ENCODE data around the gene SYTL1.

Gene SYTL1

GRCh38 chr1:27341525-27342252, at the start of gene SYTL1:
TSS of gene SYTL1 (plus strand) at chr1:27342022. CDS start at chr1:27345335, 3,313 bp downstream.
- peak; percentile 19 for DNase-seq

GRCh38 chr1:27292106-27292505, 49.7 kb upstream of the SYTL1 start:
- no peak for DNase-seq

DNA sequence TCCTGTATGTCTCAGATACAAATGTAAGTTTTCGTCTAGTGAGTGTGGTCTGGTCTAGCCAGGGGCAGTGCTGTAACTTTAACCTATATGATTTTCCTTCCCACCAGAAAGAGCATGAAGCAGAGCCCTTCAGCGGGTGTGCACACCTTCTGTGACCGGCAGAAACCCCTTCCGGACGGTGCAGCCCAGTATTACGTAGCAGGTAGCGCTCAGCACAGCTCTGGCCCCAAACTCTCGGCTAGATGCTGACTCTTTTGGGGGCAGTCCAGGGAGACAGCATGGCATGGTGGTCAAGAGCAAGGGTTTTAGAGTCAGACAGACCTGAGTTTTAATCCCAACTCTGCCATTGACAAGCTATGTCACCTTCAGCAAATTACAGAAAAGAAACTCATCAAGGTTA, 47.9 kb upstream of the SYTL1 start:
- DNase-seq, result no peak

- peak; percentile 43 for DNase-seq
Measured at GRCh38 chr1:27296773-27297291, 45.0 kb upstream of the SYTL1 start.

GRCh38 chr1:27297903-27298302, 43.9 kb upstream of the SYTL1 start:
- no peak for DNase-seq

GRCh38 chr1:27298632-27299384, 43.0 kb upstream of the SYTL1 start:
- DNase-seq, result peak; percentile 84

- peak; percentile 99 for DNase-seq
Measured at GRCh38 chr1:27299385-27300271, 42.2 kb upstream of the SYTL1 start.

- peak; percentile 96 for DNase-seq
Measured at GRCh38 chr1:27300341-27301051, 41.3 kb upstream of the SYTL1 start.

DNA sequence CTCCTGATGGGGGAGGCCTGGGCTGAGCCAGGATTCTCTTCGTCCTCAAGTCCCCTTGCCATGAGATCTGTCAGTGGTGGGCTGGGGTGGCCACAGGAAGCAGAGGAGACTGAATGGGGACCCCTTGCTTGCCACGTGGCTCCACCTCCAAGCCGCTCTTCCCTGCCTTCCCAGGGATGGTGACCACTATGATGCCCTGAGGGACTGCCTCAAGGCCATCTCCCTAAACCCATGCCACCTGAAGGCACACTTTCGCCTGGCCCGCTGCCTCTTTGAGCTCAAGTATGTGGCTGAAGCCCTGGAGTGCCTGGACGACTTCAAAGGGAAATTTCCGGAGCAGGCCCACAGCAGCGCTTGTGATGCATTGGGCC, 40.8 kb upstream of the SYTL1 start:
- DNase-seq, result no peak

- DNase-seq, result no peak
Measured at GRCh38 chr1:27301582-27302199, 40.1 kb upstream of the SYTL1 start.

GRCh38 chr1:27302612-27303011, 39.2 kb upstream of the SYTL1 start:
- DNase-seq, result no peak

DNA sequence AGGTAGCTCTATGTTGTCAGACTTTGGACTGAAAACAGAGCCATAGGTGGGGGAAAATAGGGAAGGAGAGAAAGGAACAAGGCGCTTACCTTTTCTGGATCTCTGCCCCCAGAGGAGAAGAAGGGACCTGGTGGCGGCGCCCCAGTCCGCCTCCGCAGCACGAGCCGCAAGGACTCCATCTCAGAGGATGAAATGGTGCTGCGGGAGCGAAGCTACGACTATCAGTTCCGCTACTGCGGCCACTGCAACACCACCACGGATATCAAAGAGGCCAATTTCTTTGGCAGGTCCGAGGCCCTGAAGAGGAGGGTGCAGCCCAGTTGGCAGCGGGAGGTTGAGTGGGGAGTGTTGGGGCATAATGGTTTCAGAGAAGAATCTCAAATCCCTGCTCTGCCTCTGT, 38.3 kb upstream of the SYTL1 start:
- DNase-seq, result no peak

DNA sequence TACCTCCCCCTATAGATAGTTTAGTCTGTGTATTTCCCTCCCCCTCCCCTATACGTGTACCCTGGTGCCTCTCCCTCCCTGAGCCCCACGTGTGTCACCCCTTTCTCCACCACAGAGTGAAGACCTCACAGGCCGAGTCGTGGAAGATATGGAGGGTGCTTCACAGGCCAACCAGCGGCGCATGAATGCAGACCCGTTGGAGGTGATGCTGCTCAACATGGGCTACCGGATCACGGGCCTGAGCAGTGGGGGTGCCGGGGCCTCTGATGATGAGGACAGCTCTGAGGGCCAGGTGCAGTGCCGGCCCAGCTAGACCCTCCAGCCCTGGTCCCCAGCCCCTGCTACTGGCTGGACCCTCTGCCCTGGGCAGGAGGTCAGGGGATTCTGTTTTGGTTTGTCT, 35.8 kb upstream of the SYTL1 start:
- DNase-seq, result no peak

GRCh38 chr1:27306892-27307761, 34.7 kb upstream of the SYTL1 start:
- no peak for DNase-seq

DNA sequence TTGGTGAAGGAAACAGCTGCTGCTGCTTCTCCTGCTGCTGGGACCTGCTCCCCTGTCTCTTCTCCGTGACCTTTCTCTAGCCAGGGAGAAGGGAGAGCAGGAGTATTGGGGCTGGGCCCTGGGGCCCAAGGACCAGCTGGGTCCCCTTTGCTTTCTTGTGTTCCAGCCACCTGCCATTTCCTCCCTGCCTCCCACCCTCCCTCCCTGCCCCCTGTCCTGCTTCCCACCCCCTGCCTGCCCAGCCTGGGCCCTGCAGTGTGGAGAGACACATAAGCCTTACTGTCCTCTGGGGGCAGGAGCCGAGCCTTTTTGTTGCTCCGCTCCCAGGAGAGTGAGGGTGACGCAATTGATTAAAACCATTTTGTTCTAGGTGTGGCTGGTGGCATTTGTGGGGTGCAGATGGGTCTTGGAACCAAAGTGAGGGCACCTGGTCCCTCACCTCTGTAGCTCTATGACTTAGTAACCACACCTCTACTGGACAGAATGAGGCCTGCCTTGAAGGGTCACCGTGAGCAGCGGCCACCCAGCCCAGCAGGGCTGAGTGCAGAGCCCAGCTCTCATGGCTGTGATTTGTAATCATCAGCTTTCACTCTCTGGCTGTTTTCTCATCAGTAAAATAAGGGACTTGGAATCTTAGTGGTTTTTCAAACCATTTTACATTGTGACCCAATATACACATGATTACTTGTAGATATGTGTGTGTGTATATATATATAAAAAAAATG, 33.8 kb upstream of the SYTL1 start:
- no peak for DNase-seq

DNA sequence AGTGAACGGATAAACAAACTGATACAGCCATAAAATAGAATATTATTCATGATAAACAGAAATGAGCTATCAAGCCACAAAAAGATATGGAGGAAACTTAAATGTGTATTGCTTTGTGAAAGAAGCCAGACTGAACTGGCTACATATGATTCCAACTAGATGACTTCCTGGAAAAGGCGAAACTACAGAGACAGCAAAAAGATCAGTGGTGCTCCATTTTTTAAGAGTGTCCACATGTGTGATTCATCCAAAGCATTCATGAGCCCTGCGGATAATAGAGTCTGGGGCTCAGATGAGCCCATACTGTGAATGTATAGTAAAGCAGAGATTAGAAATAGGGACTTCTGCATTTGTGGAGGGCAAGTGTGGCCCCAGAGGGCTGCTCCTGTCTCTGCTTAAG, 27.7 kb upstream of the SYTL1 start:
- no peak for DNase-seq

- no peak for DNase-seq
Measured at GRCh38 chr1:27314737-27315136, 27.1 kb upstream of the SYTL1 start.

- DNase-seq, result no peak
Measured at GRCh38 chr1:27316860-27317259, 25.0 kb upstream of the SYTL1 start.

DNA sequence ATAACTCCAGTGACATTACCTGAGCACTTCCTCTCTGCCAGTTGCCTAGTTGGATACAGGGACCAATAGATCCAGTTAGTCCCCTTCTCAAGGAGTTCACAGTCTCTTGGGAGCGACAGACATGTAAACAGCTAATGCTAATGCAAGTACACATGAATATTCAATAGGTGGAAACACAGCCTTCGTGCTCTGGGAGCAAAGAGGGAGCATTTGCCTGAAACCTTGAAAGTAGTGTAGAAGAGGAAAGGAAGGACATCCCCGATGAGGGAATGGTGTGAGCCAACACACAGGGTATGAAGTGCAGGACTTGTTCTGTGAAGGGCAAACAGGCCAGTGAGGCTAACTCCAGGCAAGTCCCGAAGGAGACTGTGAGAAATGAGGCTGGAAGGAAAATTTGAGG, 23.7 kb upstream of the SYTL1 start:
- DNase-seq, result no peak

DNA sequence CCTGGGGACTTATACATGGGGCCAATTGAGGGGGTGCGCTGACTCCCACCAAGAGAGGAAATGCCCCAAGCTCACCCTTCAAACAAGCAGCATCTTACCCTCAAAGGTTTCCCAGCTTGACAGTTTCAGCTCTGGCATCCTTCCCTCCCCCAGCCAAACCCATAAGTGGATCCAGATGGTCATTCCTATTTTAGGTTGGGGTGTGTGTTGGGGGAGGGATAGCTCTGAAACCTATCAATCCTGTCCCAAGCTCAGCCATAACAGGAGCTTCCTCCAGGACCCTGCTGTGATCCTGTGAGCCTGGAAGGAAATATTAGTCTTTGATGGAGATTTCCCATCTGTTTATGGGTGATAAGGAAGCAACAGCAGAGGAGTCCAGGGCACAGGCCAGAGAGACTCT, 23.2 kb upstream of the SYTL1 start:
- peak; percentile 82 for DNase-seq

Data from NCI-H446 treated with DMSO at 0.1 percent for 48 hours (cell line).